GM19099 (cell line): ENCODE data around the gene C8A.

Source experiments
- POLR2A ChIP-seq: IDR thresholded peaks from 3 replicates; pipeline ENCODE4 v1.6.1; 2011; ENCODE audit warnings: low read depth; ENCODE audit not compliant: insufficient read length; ENCODE audit errors: extremely low read depth

The C8A gene

GRCh38 chr1:56854521-56855099 is at the start of gene C8A:
Gene C8A, plus strand, starts transcription at chr1:56854797. Its CDS starts 105 bp downstream, at chr1:56854902.
- no peak for TF ChIP-seq POLR2A

DNA sequence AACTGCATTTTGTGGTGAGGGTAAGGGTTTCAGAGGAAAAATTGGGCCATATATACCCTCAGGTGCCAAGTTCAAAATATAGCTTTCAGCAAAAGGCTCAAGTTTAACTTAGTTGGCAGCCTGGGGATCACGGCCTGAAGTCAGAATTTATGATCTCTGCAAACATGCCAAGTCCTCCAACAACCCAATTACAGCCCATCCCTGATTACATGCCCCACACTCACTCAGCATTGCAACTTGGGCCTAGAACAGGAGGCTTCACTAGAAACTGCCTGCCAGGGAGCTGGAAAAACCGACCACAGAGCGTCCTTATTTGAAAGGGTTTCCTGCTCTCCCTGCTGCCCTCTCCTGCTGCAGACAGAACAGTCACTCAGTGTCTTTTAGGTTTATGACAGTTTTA is 47.8 kb upstream of the C8A start:
- no peak for TF ChIP-seq POLR2A

DNA sequence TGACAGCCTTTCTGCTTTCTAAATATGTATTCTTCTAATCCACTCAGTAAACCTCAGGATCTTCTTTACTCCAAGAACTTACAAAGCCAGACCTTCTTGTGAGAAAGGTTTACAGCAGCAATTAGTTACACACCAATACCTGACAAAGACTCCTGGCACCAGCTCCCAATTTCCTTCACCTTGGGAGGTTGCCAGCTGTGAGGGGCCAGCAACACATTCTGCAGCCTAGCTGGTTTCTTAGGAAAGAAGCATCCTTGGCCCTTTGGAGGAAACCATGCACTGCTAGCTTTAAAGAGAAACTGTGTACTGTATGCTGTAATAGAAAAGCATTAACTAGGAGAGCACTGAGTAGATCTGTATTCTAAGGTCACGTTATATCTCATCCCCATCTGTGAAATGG is 46.2 kb upstream of the C8A start:
- no peak for TF ChIP-seq POLR2A

DNA sequence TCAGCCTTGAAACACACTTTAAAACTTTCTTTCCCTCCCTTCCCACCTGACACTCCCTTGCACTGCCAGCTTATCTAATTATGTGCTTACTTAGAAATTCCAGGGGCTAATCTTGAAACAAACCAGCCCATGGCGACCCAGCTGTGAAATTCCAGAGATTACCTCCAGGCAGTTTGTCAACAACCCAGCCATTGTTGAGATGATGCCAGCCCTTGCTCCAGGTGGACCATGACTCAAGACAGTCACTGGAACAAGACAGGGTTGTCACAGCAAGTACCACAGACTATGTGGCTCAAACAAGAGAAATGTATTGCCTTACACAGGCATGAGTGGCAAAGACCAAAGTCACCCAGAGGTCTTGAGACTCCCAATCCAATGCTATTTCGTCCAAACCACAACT is 43.3 kb upstream of the C8A start:
- no peak for TF ChIP-seq POLR2A

- no peak for TF ChIP-seq POLR2A
These were observed 40.4 kb upstream of the C8A start for GRCh38 chr1:56814205-56814604.

DNA sequence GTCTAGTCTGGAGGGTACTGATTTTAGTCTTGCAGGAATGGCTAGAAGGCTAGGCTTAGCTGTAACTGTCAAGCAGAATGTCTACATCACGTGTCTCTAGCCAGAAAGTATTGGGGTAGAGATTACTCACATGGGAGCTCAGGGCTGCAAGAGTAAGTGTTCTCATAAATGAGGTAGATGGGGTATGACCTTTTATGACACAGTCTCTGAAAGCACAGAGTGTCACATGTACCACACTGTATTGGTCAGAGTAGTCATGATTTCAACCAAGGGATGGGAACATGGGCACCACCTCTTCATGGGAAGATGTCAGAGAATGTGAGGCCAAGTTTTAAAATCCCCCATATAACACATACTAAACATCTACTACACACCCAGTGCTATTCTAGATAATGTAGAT is 38.3 kb upstream of the C8A start:
- no peak for TF ChIP-seq POLR2A

DNA sequence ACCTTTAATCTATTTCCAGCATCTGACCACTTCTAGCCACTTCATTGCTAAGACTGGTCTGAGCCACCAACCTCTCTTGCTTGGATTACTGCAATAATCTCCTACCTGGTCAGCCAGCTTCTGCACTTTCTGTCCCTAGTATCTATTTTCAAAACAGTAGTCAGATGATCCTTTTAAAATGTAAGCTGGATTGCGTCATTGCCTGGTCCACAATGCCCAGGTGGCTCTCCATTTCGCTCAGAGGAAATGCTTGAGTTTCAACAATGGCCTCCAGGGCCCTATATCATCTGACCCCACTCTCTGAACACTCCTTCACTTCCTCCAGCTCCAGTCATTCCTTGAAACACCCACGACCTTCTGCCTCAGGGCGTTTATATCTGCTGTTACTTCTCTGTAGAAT is 37.7 kb upstream of the C8A start:
- TF ChIP-seq POLR2A, result no peak

- TF ChIP-seq POLR2A, result no peak
These were observed 36.7 kb upstream of the C8A start for GRCh38 chr1:56817716-56818463.

- TF ChIP-seq POLR2A, result no peak
These were observed 35.2 kb upstream of the C8A start, which contains the start of gene FYB2 for GRCh38 chr1:56819387-56819899. Gene FYB2, minus strand, starts transcription at chr1:56819404. Its CDS starts 114 bp downstream, at chr1:56819290.

GRCh38 chr1:56820755-56821461 is 33.7 kb upstream of the C8A start:
- no peak for TF ChIP-seq POLR2A

DNA sequence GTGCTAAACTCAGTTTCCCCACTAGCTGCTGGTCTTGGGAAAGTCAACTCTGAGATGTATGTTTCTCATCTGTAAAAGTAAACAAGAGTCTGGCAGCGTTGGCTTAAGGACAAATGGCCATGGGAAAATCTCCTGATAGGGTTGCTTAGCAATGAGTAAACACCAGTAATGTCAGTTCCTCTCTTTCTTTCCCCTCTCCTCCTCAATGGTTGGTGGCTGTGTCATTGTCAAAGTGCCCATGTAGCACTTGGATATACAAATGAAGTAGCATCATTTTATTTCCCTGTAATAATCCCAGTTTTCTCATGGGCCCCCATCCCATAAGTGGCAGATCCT is 33.2 kb upstream of the C8A start:
- no peak for TF ChIP-seq POLR2A

DNA sequence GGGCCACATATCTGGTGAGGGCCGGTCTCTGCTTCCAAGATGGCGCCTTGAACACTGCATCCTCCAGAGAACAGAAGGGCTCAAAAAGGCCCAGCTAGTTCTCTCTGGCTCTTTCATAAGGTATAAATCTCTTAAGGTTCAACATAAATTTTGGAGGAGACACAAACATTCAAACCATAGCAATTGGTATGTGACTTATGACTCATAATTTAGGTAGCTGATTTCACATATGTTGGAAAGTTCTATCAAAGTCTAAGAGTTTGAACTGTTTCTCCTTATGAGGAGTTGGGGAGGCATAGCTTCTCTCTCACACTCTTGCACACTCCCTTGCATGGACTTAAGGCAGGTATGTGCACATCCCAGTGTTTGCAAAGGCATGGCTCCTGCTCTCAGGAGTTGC is 30.3 kb upstream of the C8A start:
- TF ChIP-seq POLR2A, result no peak

- TF ChIP-seq POLR2A, result no peak
These were observed 29.7 kb upstream of the C8A start for GRCh38 chr1:56824938-56825337.

GRCh38 chr1:56825436-56825835 is 29.2 kb upstream of the C8A start:
- no peak for TF ChIP-seq POLR2A

DNA sequence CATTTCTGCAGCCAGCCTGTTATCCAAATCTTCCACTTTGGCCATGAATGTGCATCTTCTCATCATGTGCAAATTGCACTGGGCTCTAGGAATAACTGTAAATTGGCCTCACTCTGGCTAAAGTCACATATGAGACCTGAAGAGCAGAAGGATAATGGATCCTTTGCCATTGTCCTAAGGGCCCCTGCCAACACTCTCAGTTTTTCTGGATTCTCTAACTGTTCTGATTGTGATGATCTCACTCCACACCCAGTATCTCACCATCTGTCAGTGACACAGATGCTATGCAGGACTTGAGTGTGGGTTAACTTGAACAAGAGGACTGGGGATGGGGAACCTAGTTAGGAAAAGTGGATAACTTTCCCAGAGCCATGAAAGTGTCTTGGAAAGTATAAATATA is 26.9 kb upstream of the C8A start:
- TF ChIP-seq POLR2A, result no peak

DNA sequence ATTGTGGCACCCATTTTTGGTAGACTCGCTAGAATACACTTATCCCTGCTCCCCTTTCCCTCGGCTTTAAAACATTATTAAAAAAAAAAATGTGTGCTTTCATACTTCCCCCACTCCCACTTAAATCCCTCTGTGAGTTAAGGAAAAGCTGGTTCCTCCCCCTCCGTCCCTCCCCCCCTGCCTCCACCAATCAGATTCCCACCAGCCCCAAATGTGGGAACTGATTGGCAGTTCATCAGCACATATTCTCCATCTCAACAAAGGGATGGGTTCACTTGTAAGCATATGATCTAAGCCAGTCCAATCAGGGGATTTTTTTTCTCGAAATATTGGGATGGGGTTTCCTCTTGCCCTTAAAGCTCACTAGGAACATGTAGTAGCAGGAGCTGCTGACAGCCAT is 24.5 kb upstream of the C8A start:
- TF ChIP-seq POLR2A, result no peak

- no peak for TF ChIP-seq POLR2A
These were observed 22.5 kb upstream of the C8A start for GRCh38 chr1:56831871-56832693.
